ENCODE measurements around the gene EHMT2. TPM values are rescaled to one million over a fixed set of nuclear protein-coding genes. Genes with fewer than 3 reads are reported as not detected.

The EHMT2 gene
- total RNA-seq, 1 experiment from 2014 or later: 117 TPM

DNA sequence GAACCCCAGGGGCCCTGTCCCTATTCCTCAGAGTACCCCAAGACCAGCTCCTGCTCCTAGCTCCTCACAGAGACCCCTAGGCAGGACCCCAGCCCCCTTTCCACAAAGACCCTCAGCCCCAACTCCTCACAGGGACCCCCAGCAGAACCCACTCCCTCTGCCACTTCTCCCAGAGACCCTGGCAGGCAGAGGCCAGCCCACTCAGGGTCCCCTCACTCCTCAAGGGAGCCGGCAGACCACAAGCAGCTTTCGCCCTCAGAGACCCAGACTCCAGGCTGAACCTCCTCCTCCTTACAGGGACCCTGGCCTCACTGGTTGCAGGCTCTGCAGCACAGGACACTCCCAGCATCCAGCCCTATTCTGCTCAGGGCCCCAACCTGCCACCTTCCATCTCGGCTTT is 19.3 kb downstream of the EHMT2 start:
- no peaks in the 10 kb centered on the region for H3K4me1 ChIP-seq (ENCODE audit: insufficient read depth, low read length, poor library complexity, severe bottlenecking)
- intact Hi-C loops (cut with micrococcal nuclease; ENCODE audit: unreplicated experiment): no loop called here
- BruUV-seq (replicated peaks): no TSS peak
- peaks cover 35% of the 10 kb centered on the region for H3K36me3 ChIP-seq (ENCODE audit: insufficient read depth, low read length, poor library complexity, severe bottlenecking)
- no peaks in the 10 kb centered on the region for H3K27me3 ChIP-seq (replicated peaks; ENCODE audit: insufficient read depth, low read depth, low read length, poor library complexity)
- H3K9me3 ChIP-seq (ENCODE audit: low read depth, low read length, poor library complexity, severe bottlenecking): no peaks in the 10 kb centered on the region
- H3K4me3 ChIP-seq (ENCODE audit: low read depth, low read length, poor library complexity, severe bottlenecking): no peak overlapping the region
- TF ChIP-seq, protein P1, sequence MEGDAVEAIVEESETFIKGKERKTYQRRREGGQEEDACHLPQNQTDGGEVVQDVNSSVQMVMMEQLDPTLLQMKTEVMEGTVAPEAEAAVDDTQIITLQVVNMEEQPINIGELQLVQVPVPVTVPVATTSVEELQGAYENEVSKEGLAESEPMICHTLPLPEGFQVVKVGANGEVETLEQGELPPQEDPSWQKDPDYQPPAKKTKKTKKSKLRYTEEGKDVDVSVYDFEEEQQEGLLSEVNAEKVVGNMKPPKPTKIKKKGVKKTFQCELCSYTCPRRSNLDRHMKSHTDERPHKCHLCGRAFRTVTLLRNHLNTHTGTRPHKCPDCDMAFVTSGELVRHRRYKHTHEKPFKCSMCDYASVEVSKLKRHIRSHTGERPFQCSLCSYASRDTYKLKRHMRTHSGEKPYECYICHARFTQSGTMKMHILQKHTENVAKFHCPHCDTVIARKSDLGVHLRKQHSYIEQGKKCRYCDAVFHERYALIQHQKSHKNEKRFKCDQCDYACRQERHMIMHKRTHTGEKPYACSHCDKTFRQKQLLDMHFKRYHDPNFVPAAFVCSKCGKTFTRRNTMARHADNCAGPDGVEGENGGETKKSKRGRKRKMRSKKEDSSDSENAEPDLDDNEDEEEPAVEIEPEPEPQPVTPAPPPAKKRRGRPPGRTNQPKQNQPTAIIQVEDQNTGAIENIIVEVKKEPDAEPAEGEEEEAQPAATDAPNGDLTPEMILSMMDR (conservative IDR thresholded peaks at IDR 0.05; ENCODE audit: low read depth, low read length): no peak
- no peak for TF ChIP-seq EZH2 (IDR thresholded peaks at IDR 0.05; ENCODE audit: borderline replicate concordance, low read depth, low read length, poor library complexity, severe bottlenecking)
- ChIA-PET CTCF (no interaction called here), POLR2A (ENCODE audit: low non-redundant PET) (no interaction called here)
- H3K27ac ChIP-seq (ENCODE audit: low read depth, low read length, poor library complexity, severe bottlenecking): no peak overlapping the region
- DNase-seq (ENCODE audit: low spot score): no peak

DNA sequence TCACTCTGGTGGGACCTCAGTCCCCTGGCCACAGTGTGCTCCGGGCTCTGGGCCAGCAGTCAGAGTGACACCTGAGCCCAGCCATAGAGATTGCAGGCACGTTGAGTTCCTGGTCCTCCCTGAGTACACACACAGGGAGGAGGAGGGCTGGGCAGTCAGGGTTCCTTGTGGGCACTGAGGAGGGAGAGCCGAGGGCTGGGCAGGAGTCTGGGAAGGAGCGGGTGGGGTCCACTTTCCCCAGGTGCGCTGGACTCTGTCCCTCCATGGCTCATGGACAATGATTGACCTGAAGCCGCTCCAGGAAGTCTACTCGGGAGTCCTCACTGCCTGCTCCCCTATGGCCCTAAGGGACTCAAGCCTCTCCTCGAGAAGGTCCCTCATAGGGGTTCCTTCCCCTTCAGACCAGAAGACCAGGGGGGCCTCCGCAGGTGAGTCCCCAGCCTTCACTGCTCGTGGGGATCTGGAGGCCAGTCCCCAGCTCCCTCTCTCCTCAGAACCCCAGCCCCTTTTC is 19.8 kb downstream of the EHMT2 start:
- no peaks in the 10 kb centered on the region for H3K4me1 ChIP-seq (ENCODE audit: insufficient read depth, low read length, poor library complexity, severe bottlenecking)
- CTCF ChIA-PET: no interaction called here
- peaks cover 30% of the 10 kb centered on the region for H3K36me3 ChIP-seq (ENCODE audit: insufficient read depth, low read length, poor library complexity, severe bottlenecking)
- no peaks in the 10 kb centered on the region for H3K9me3 ChIP-seq (ENCODE audit: low read depth, low read length, poor library complexity, severe bottlenecking)
- intact Hi-C loops (cut with micrococcal nuclease; ENCODE audit: unreplicated experiment): no loop called here
- POLR2A ChIA-PET (ENCODE audit: low non-redundant PET): no interaction called here
- BruUV-seq (replicated peaks): no TSS peak
- no peaks in the 10 kb centered on the region for H3K27me3 ChIP-seq (replicated peaks; ENCODE audit: insufficient read depth, low read depth, low read length, poor library complexity)
- DNase-seq (ENCODE audit: low spot score): no peak
- H3K27ac ChIP-seq (ENCODE audit: low read depth, low read length, poor library complexity, severe bottlenecking): no peak overlapping the region
- TF ChIP-seq, protein P1 (conservative IDR thresholded peaks at IDR 0.05; ENCODE audit: low read depth, low read length): no peak
- TF ChIP-seq EZH2 (IDR thresholded peaks at IDR 0.05; ENCODE audit: borderline replicate concordance, low read depth, low read length, poor library complexity, severe bottlenecking): no peak
- no peak overlapping the region for H3K4me3 ChIP-seq (ENCODE audit: low read depth, low read length, poor library complexity, severe bottlenecking)

DNA sequence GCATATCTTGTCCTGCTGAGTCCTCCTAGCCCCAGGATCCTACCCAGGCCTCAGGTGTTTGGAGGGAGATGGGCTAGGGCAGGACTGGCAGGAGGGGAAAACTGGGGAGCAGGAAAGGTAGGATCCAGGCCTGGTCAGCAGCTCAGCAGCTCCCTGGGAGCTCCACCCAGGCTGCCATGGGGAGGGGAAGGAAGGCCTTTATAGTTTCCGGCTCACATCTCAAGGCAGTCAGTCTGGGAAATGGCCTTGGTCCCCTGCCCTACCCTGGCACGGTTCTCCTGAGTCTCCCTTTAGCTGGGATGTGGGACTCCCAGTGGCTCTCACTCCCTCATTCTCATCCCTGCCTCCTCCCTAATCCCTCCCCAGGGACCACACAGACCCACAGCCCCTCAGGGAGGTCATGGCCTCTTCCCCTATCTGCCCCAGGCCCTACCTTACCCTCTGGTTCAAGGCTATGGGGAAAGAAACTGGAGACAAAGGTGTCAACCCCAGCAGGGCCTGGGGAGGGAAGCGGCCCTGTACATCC is 20.3 kb downstream of the EHMT2 start:
- intact Hi-C loops (cut with micrococcal nuclease; ENCODE audit: unreplicated experiment): no loop called here
- CTCF ChIA-PET: interaction anchor here (0.5 kb wide), 1 partner anchor 63 kb away, joined by 3 read pairs; no protein-coding TSS in a partner anchor
- H3K36me3 ChIP-seq (ENCODE audit: insufficient read depth, low read length, poor library complexity, severe bottlenecking): peaks cover 24% of the 10 kb centered on the region
- H3K9me3 ChIP-seq (ENCODE audit: low read depth, low read length, poor library complexity, severe bottlenecking): no peaks in the 10 kb centered on the region
- no peak overlapping the region for H3K27ac ChIP-seq (ENCODE audit: low read depth, low read length, poor library complexity, severe bottlenecking)
- BruUV-seq (replicated peaks): no TSS peak
- POLR2A ChIA-PET (ENCODE audit: low non-redundant PET): no interaction called here
- no peaks in the 10 kb centered on the region for H3K4me1 ChIP-seq (ENCODE audit: insufficient read depth, low read length, poor library complexity, severe bottlenecking)
- DNase-seq (ENCODE audit: low spot score): no peak
- no peaks in the 10 kb centered on the region for H3K27me3 ChIP-seq (replicated peaks; ENCODE audit: insufficient read depth, low read depth, low read length, poor library complexity)
- TF ChIP-seq EZH2 (IDR thresholded peaks at IDR 0.05; ENCODE audit: borderline replicate concordance, low read depth, low read length, poor library complexity, severe bottlenecking): no peak
- TF ChIP-seq, protein P1 (conservative IDR thresholded peaks at IDR 0.05; ENCODE audit: low read depth, low read length): no peak
- H3K4me3 ChIP-seq (ENCODE audit: low read depth, low read length, poor library complexity, severe bottlenecking): no peak overlapping the region

All from A673 (cell line).